Hypothalamus (tissue), 51 donors: Measurements from ENCODE around the gene TRO.

ENCODE experiments used
- DNase-seq, 51 donors: peaks; one replicate each; lab custom pipeline; 2025; lab: John Stamatoyannopoulos, UW

TRO gene

DNA sequence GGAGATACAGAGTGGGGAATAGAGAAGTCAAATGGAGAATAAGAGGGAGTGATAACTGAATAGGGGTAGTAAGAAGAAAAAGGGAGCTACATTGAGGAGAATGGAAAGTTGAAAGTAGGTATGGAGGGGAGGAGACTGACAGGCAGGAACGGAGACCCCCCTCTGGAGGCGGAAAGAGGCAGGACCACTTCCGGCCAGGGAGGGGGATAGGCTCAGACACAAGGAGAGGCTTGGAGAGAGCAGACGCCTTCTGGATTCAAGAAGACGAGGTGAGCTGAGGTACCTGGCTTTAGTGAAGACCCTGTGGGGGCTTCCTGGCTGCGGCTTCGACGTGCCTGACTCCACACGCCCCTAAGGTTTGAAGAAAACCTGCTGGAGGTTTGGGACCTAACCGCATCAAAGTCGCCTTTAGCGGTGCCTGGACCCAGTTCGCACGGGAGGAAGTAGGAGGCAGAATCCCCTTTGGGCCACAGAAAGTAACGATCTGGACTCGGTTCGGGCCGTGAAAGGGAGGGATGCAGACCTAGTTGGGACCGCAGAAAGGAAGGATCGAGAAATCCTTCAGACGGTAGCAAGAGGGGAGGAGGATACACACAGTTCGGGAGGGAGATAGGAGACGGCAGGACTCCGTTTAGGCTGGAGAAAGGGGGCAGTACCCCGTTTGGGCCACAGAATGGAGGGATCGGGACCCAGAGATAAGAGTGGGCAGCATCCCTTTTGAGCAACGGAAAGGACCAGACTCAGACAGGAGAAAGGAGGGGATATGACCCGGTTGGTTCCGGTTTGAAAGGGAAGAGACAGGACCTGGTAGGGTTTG lies at the start of gene TRO:
Gene TRO, plus strand, starts transcription at position 215 of the 817 bp plus-strand sequence. CDS start 1,423 bp downstream, outside the sequence.
- DNase-seq, result peak in 14 of 51 donors; percentile 1 to 43 (median 7)

DNA sequence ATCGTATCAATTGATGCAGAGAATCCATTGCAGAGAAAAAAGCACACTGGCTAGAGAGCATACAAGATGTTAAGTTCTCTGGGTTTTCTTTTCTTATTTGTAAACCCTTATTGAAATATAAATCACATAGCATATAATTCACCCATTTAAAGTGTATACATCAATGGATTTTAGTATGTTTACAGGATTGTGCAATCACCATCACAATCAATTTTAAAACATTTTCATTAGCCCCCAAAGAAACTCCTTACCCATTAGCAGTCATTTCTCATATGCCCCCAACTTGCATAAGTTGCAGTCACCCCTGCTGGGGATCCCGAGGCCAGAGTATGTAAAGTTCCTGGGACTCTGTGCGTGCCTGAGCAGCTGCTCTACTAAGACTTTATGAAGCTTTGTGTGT lies 34.9 kb upstream of the TRO start:
- DNase-seq, result no peak

GRCh38 chrX:54891573-54891972 lies 29.1 kb upstream of the TRO start:
- DNase-seq, result peak in 9 of 51 donors; percentile 0 to 20 (median 2)

GRCh38 chrX:54894159-54894558 lies 26.5 kb upstream of the TRO start:
- DNase-seq, result no peak

DNA sequence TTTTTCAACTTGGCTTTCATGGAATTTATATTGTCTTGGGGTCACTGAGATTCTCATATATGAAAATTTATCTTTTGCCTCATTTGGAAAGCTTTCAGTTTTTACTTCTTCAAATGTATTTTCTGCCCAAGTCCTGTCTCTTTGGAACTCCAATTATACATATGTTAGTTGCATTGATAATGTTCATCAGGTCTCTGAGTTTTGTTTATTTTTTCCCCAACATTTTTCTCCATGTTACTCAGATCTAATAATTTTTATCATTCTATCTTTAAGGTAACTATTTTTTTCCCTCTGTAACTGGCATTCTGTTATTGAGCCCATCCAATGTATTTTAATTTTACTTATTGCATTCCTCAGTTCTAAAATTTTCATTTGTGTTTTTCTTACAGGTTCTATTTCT lies 10.7 kb upstream of the TRO start:
- no peak for DNase-seq

GRCh38 chrX:54921427-54922021 lies 900 bp downstream of the TRO start:
- DNase-seq, result peak in 50 of 51 donors; percentile 2 to 78 (median 46)

GRCh38 chrX:54922547-54922946 lies 1.9 kb downstream of the TRO start:
- no peak for DNase-seq

- no peak for DNase-seq
Observed at GRCh38 chrX:54923376-54923775, 2.8 kb downstream of the TRO start.

DNA sequence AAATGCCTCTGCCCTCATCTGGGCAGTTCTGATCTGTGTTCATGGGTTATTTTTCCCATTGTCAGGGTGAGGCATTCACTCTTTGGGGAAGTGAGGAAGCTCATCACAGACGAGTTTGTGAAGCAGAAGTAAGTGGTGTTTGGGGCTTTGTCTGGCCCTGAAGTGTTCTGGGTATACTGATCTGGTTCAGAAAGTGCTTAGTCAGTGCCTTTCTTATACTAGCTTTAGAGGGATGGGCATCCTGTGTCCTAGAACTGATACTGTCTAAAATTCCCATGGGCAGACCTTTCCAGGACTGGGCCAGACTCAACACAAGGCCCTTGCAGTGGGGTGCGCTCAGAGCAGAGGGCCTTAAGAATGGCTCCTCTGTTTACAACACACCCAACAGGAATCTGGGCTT lies 6.4 kb downstream of the TRO start:
- no peak for DNase-seq

GRCh38 chrX:54928876-54929275 lies 8.3 kb downstream of the TRO start:
- no peak for DNase-seq

- no peak for DNase-seq
Observed at GRCh38 chrX:54930291-54931049, 9.8 kb downstream of the TRO start.

- DNase-seq, result no peak
Observed at GRCh38 chrX:54931107-54931506, 10.5 kb downstream of the TRO start.

GRCh38 chrX:54933150-54933826 lies 12.7 kb downstream of the TRO start:
- DNase-seq, result no peak

GRCh38 chrX:54934058-54934457 lies 13.4 kb downstream of the TRO start:
- no peak for DNase-seq

DNA sequence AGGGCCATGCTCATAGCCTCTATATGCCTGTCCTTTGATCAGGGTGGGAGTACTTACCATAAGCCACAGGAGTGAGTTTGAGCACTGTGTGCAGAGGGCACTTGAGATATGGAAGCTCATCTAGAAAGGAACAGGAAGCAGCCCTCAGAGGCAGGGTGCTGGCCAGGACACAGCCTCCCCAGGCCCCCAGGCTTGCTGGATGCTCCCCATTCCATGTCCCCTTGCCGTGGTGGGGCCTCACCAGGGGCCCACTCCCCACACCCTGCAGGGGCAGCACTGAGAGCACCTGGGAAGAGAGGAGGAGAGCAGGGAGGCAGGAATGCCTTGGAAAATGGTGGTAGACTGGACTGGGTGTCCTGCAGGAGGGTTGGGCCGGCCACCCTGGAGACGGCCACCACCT lies 14.3 kb downstream of the TRO start:
- DNase-seq, result no peak

GRCh38 chrX:54935306-54935705 lies 14.7 kb downstream of the TRO start:
- DNase-seq, result no peak

- DNase-seq, result no peak
Observed at GRCh38 chrX:54937416-54937815, 16.8 kb downstream of the TRO start.

DNA sequence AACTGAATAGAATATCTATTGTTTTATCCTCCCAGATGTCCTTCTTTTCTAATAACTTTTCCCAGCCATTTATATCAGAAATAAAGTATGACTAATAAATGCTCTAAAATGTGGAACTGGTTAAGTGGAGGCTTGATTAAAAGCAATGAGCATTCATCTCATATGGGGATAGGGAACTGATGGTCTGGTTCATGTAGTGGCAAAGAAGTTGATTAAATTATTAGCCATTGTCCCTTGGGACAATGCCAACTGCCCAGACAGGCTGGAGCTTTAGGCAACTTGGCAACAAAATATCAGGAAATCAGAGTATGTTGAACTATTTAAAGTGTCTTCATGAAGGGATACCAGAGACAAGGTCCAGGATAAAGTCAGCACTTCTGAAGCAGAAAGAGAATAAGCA lies 24.2 kb downstream of the TRO start:
- no peak for DNase-seq

GRCh38 chrX:54945224-54945623 lies 24.6 kb downstream of the TRO start:
- DNase-seq, result no peak

- DNase-seq, result no peak
Observed at GRCh38 chrX:54950730-54951375, 30.2 kb downstream of the TRO start.
